AG04450 (cell line): ENCODE results near the gene KLRB1. TPM values are rescaled to one million over a fixed set of nuclear protein-coding genes. Genes with fewer than 3 reads are reported as not detected.
"Not testable (repeated sequence)": the region's sequence is repeated elsewhere in the genome, so short reads cannot be mapped to it uniquely, and the experiment has no call there.

Source experiments
- CTCF ChIA-PET: fragments of 300-600, 350-600 bp; formaldehyde crosslinking; extraction: SDS; loops from one replicate; lab custom pipeline; 2022; ENCODE audit warnings: antibody characterized with exemption, inconsistent platforms; lab: Charles Lee
- POLR2A ChIA-PET: fragments of 350-600 bp; formaldehyde crosslinking; extraction: SDS; loops from one replicate; lab custom pipeline; 2021; ENCODE audit warnings: antibody characterized with exemption, inconsistent platforms; lab: Yijun Ruan, JAX
- DNase-seq: peaks from one replicate; pipeline ENCODE4 v3.0.0-alpha.2; 2011; ENCODE audit warnings: low read depth, low spot score
- H3K27ac ChIP-seq: one replicate; pipeline ENCODE4 v1.5.1; 2012; ENCODE audit warnings: low read depth, low read length, control low read depth
- H3K27me3 ChIP-seq: one replicate; pipeline ENCODE4 v1.6.0; 2012; ENCODE audit warnings: low read length; ENCODE audit not compliant: control insufficient read depth, insufficient read depth
- H3K4me3 ChIP-seq: 2 replicates; pipeline ENCODE4 v1.5.1; 2011; ENCODE audit warnings: mild to moderate bottlenecking, low read depth, low read length, control low read depth
- H3K9me3 ChIP-seq: 2 replicates; pipeline ENCODE4 v1.5.1; 2012; ENCODE audit warnings: low read length; ENCODE audit not compliant: control insufficient read depth, insufficient read depth
- CTCF ChIP-seq: IDR thresholded peaks from 2 replicates; pipeline ENCODE4 v1.5.1; 2011; ENCODE audit warnings: low read depth, low read length, control low read depth, inconsistent platforms
- polyA plus RNA-seq: library from polyadenylated mRNA; depleted of rRNA; stranded (reverse); fragments of >200 nt; gene quantifications from 2 replicates; pipeline ENCODE4 v1.2.3, GENCODE V29; 2011

Gene KLRB1
- polyA plus RNA-seq, 1 experiment, result not detected

DNA sequence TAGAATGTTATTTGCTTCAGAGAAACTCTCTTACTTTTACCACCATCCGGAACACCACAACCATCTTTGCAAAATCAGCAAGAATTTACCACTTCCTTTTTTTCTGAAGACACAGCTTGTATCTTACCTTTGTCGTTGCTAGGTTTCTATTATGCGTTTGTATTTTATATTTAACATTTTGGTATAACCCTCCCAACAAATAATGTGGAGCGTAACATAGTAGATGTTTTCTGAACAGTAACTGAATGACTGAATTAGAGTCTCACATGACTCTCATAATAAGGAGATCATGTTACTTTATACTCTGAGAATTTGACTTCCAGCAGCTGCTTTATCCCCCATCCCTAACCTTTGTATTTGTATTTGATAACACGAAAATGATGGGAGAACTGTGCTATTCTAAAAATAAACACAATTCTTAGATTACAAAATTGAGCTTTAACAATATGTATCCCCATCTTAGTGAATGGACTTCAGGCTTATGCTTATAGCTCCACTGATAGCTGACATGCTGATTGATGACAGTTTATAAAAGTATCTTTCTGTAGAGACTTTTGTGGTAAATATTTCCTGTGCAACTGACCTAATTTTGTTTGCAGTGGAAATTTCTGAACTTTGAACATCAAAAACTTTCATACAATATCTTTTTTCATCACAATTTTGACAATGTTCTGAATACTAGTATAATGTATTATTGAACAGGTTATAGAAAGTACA, 7.9 kb upstream of the KLRB1 start:
- Histone ChIP-seq H3K4me3 (no peak overlapping the region), H3K27ac (no peak overlapping the region), H3K27me3 (no peaks in the 10 kb centered on the region), H3K9me3 (no peaks in the 10 kb centered on the region)
- ChIA-PET POLR2A (interaction anchor here (0.5 kb wide), 1 partner anchor 46 kb away, joined by 4 read pairs; no protein-coding TSS in a partner anchor), CTCF (interaction anchor here (0.7 to 2.3 kb wide), 3 partner anchors 17 to 147 kb away, joined by 3 to 8 read pairs (median 3); no protein-coding TSS in a partner anchor)
- TF ChIP-seq CTCF, result no peak
- no peak for DNase-seq

DNA sequence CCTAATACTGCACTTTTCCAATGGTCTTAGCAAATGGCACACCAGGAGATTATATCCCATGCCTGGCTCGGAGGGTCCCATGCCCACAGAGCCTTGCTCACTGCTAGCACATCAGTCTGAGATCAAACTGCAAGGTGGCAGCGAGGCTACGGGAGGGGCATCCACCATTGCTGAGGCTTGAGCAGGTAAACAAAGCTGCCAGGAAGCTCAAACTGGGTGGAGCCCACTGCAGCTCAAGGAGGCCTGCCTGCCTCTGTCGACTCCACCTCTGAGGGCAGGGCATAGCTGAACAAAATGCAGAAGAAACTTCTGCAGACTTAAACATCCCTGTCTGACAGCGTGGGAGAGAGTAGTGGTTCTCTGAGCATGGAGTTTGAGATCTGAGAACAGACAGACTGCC, 2.9 kb upstream of the KLRB1 start:
- H3K9me3 ChIP-seq, H3K27ac ChIP-seq, H3K27me3 ChIP-seq, H3K4me3 ChIP-seq, DNase-seq, POLR2A ChIA-PET: not testable (repeated sequence)
- CTCF ChIA-PET, result interaction anchor here (0.6 kb wide), 1 partner anchor 25 kb away, joined by 4 read pairs; no protein-coding TSS in a partner anchor

DNA sequence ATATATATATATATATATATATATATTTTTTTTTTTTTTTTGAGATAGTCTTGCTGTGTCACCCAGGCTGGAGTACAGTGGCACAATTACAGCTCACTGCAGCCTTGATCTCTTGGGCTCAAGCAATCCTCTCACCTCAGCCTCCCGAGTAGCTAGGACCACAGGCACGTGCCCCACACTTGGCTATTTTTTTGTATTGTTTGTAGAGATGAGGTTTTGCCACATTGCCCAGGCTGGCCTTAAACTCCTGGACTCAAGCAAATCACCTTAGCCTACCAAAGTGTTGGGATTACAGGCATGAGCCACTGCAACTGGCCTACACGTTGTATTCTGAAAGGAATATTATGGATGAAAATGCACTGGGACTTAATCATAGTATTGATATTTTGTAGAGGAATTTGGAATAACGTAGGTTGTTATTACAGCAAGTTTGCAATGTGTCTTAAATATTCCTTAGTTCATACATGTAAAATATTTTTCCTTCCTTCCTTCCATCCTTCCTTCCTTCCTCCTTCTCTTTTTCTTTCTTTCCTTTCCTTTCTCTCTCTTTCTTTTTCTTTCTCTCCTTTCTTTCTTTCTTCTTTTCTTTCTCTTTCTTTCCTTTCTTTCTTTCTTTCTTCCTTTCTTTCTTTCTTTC, 862 bp downstream of the KLRB1 start:
- Histone ChIP-seq H3K27ac (no peak overlapping the region), H3K9me3 (no peaks in the 10 kb centered on the region), H3K27me3 (no peaks in the 10 kb centered on the region), H3K4me3 (no peak overlapping the region)
- no peak for DNase-seq
- no peak for TF ChIP-seq CTCF
- CTCF ChIA-PET, result no interaction called here
- POLR2A ChIA-PET, result no interaction called here

- CTCF ChIA-PET, result no interaction called here
- TF ChIP-seq CTCF, result no peak
- DNase-seq, result no peak
- Histone ChIP-seq H3K9me3 (no peaks in the 10 kb centered on the region), H3K4me3 (no peak overlapping the region), H3K27me3 (no peaks in the 10 kb centered on the region), H3K27ac (no peak overlapping the region)
- POLR2A ChIA-PET, result no interaction called here
Observed at GRCh38 chr12:9606247-9606646, 1.5 kb downstream of the KLRB1 start.

DNA sequence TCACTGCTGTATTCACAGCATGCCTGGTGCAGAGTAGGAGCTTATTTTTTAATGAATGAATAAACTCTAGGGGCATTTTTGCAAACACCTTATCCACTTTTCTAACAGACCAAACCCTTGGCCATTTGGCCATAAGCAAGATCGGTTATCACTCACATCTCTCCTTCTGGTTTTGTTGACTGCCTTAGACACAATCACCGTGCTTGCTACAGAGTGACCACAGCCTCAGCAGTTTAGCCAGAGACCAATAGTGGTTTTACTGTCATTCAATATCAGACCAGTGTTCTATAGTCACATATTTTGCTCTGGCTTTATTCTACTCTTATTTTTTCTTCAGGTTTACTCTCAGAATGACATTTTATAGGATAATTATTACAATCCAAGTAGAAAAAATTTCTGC, 2.2 kb downstream of the KLRB1 start:
- TF ChIP-seq CTCF, result no peak
- Histone ChIP-seq H3K27me3 (no peaks in the 10 kb centered on the region), H3K27ac (no peak overlapping the region), H3K4me3 (no peak overlapping the region), H3K9me3 (no peaks in the 10 kb centered on the region)
- no peak for DNase-seq
- POLR2A ChIA-PET, result no interaction called here
- CTCF ChIA-PET, result no interaction called here
